Measurements from ENCODE around the gene CCDC3.

Gene CCDC3

DNA sequence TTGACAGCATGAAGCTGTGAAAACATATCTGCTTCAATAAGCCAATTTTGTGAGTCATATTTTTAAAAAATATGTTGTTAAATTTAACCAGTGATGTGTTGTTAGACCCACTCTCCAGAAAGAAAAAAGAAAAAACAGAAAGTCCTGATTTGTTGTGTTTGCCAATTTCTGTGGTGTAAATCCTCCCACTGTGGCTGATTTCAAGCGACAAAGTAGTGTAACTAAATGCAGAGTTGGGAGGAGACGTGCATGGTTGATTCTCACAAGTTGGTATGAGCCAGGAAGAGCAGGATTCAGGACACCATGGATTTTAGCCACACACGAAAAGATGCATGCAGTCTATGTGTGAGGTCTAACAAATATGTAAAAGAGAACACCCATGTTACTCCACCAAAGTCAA is 139.1 kb downstream of the CCDC3 start:
- Histone ChIP-seq H3K27me3 (ENCODE audit: control insufficient read depth, insufficient read depth, low read length) (no peaks in the 10 kb centered on the region), H3K36me3 (ENCODE audit: control insufficient read depth, insufficient read depth, low read length) (no peaks in the 10 kb centered on the region), H3K4me1 (ENCODE audit: control insufficient read depth, insufficient read depth, low read length) (no peaks in the 10 kb centered on the region), H3K4me3 (ENCODE audit: low read length) (no peak overlapping the region), H3K9ac (ENCODE audit: low read length) (no peak overlapping the region), H3K27ac (ENCODE audit: low read depth, low read length) (no peak overlapping the region)

DNA sequence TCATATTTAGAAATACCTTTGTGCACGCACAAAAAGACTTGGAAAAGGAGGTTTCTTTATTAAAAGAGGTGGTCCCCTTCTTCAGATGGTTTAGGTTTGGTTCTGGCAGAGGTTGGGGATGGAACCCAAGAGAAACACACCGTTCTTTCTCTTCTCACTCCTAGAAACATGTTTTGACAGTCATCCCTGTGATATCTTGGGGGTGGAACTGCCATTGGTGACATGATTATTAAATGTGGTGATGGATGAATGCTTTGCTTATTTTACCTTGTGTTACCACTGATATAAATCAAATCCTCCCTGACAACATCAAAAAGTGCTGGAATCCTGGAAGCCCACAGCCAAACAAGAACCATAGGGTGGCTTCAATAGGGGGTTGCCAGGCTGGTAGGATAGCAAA is 146.5 kb downstream of the CCDC3 start:
- H3K4me1 ChIP-seq (ENCODE audit: control insufficient read depth, insufficient read depth, low read length): no peaks in the 10 kb centered on the region
- H3K27me3 ChIP-seq (ENCODE audit: control insufficient read depth, insufficient read depth, low read length): no peaks in the 10 kb centered on the region

DNA sequence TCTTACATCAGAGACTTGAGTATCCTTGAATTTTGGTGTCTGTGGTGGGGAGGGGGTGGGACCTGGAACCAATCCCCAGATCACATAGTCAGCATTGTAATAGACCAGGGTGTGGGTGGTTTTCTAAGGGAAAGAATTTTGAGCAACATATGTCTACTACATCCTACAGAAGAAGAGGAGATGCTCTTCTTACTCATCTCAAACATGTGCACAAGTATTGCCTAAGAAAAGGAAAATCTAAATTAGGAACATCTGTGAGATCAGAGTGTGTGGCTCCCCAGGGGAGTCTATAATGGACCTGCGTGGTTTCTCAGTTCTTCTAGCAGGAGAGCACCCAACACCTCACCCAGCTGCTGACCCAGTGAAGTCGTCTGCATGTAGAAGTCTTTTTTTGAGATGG is 148.8 kb downstream of the CCDC3 start:
- Histone ChIP-seq H3K36me3 (ENCODE audit: control insufficient read depth, insufficient read depth, low read length) (no peaks in the 10 kb centered on the region), H3K4me3 (ENCODE audit: low read length) (no peak overlapping the region), H3K4me1 (ENCODE audit: control insufficient read depth, insufficient read depth, low read length) (no peaks in the 10 kb centered on the region), H3K27ac (ENCODE audit: low read depth, low read length) (no peak overlapping the region), H3K9ac (ENCODE audit: low read length) (no peak overlapping the region), H3K27me3 (ENCODE audit: control insufficient read depth, insufficient read depth, low read length) (no peaks in the 10 kb centered on the region)

More for the DNA sequence above, 146.5 kb downstream of the CCDC3 start:
- Histone ChIP-seq H3K27ac (ENCODE audit: low read depth, low read length) (no peak overlapping the region), H3K36me3 (ENCODE audit: control insufficient read depth, insufficient read depth, low read length) (no peaks in the 10 kb centered on the region), H3K4me3 (ENCODE audit: low read length) (no peak overlapping the region), H3K9ac (ENCODE audit: low read length) (no peak overlapping the region)

DNA sequence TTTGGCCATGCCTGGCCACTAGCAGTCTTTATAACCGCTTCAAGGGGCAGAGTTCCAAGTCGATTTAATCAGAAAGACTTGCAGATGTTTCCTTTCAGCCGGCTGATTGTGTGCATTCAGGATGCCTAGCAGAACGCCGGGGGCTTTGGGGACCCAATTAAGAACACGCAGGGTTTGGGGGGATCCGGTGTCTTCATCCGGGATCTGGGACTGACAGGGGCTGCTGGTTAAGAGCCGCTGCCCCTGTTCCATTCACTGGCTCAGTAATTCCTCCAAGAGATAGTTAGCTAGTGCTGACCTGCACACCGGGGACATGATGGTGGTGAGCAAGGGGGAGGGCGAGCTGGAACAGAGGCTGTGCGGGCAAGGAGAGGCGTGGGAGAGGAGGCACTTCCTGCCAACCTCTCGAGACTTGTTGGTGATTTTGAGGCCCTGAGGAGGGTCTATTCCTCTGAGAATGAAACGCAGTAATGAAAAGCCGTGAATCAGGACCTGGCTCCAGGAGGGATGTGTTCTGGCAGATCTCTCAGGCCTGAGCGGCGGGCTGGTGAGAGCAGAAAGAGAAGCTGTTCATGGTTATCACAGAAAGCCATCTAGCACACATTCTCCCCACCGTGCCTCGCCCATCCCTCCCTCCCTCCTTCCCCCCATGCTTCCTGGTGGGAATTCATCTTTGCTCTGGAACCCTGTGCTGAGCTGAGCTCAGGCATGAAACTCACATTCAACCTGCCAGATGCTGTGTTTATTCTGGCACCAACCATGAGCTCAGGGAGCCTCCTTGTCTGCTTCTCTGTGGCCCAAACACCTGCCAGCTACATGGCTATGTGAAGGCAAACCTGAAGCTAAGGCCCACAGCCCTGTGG is 152.0 kb downstream of the CCDC3 start:
- Histone ChIP-seq H3K4me1 (ENCODE audit: control insufficient read depth, insufficient read depth, low read length) (peaks cover 5% of the 10 kb centered on the region), H3K9ac (ENCODE audit: low read length) (no peak overlapping the region), H3K27me3 (ENCODE audit: control insufficient read depth, insufficient read depth, low read length) (no peaks in the 10 kb centered on the region), H3K27ac (ENCODE audit: low read depth, low read length) (no peak overlapping the region), H3K4me3 (ENCODE audit: low read length) (no peak overlapping the region), H3K36me3 (ENCODE audit: control insufficient read depth, insufficient read depth, low read length) (no peaks in the 10 kb centered on the region)

DNA sequence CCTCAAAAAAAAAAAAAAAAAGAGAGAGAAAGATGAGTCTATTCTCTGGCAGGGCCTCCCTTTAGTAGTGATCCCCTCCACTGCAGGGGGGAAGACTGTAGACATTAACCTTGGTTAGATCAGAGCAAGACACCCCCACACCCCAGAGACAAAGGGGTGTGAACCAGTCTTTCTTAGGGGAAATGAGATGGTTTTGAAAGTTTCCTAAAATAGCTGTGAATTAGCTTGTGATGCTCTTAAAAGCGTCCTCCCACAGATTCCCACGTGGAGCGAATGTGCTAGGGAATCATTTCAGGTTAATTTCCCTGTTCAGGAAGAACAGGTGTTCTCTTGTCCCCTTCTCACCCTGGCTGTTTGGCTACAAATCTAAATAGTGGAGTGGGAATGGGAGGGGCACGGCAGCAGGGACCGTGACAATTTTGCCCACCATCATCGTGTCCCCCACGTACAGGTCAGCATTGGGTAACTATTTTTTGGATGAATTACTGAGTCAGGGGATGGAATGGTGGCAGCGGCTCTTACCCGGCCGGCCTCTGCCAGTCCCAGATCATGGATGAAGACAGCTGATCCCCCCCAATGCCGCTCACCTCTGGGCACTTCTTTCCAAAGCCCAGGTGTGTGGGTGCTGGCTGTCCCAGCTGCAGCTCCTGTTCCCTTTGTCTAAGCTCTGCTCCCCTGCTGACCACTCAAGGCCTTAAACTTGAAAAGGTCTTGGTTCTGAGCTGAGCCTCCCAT is 152.9 kb downstream of the CCDC3 start:
- H3K36me3 ChIP-seq (ENCODE audit: control insufficient read depth, insufficient read depth, low read length): no peaks in the 10 kb centered on the region

DNA sequence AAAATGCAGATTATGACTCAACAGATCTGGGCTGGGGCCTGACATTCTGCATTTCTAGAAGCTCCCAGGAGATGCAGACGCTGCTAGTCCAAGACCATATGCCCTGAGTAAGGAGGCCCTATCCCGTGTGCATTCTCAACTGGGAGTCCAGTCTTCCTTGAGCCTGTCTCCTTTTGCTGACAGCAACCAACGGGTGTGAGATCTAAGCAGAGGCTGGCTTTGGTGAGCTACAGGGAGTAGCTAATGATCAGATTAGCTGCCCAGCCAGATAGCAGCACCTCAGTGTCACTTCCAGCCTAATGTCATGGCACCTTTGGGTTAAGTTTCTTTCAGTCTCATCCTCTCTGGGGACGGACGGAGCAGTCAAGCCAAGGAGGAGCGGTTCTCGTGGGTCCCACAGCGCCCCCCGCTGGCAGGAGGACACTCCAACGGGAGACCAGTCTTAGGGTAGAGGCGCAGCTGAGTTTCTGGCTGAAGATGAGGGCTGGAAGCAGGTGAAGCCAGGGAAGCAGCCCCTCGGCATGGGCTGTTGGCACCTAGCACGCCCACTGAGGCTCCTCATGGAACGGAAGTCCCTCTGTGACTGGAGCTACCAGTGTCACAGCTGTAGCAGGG is 154.0 kb downstream of the CCDC3 start:
- no peaks in the 10 kb centered on the region for H3K27me3 ChIP-seq (ENCODE audit: control insufficient read depth, insufficient read depth, low read length)
- no peak overlapping the region for H3K4me3 ChIP-seq (ENCODE audit: low read length)
- peaks cover 7% of the 10 kb centered on the region for H3K4me1 ChIP-seq (ENCODE audit: control insufficient read depth, insufficient read depth, low read length)
- H3K36me3 ChIP-seq (ENCODE audit: control insufficient read depth, insufficient read depth, low read length): no peaks in the 10 kb centered on the region
- no peak overlapping the region for H3K9ac ChIP-seq (ENCODE audit: low read length)
- H3K27ac ChIP-seq (ENCODE audit: low read depth, low read length): no peak overlapping the region

More for the DNA sequence above, 152.9 kb downstream of the CCDC3 start:
- H3K4me1 ChIP-seq (ENCODE audit: control insufficient read depth, insufficient read depth, low read length): peaks cover 7% of the 10 kb centered on the region
- H3K9ac ChIP-seq (ENCODE audit: low read length): no peak overlapping the region
- H3K4me3 ChIP-seq (ENCODE audit: low read length): no peak overlapping the region
- H3K27ac ChIP-seq (ENCODE audit: low read depth, low read length): no peak overlapping the region
- H3K27me3 ChIP-seq (ENCODE audit: control insufficient read depth, insufficient read depth, low read length): no peaks in the 10 kb centered on the region

DNA sequence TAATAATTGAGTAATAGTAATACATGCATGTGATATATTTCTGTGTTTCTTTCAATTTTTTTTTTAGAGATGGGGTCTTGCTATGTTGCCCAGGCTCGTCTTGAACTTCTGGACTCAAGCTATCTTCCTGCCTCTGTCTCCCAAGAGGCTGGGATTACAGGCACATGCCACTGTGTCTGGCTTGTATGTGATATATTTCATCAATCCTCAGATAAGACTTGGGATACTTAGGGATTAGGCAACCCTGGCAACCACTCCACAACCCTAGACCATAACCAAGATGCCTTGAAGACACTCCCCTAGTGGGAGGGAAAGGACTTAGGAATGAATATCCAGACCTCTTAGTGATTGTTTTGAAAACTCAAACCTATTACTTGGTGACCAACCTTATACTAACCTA is 154.8 kb downstream of the CCDC3 start:
- Histone ChIP-seq H3K27me3 (ENCODE audit: control insufficient read depth, insufficient read depth, low read length) (no peaks in the 10 kb centered on the region), H3K4me1 (ENCODE audit: control insufficient read depth, insufficient read depth, low read length) (peaks cover 7% of the 10 kb centered on the region), H3K36me3 (ENCODE audit: control insufficient read depth, insufficient read depth, low read length) (no peaks in the 10 kb centered on the region), H3K9ac (ENCODE audit: low read length) (no peak overlapping the region), H3K4me3 (ENCODE audit: low read length) (no peak overlapping the region), H3K27ac (ENCODE audit: low read depth, low read length) (no peak overlapping the region)

All from rectal smooth muscle tissue (tissue), 1 donor.